ENCODE data around the gene IL32.

Gene IL32

DNA sequence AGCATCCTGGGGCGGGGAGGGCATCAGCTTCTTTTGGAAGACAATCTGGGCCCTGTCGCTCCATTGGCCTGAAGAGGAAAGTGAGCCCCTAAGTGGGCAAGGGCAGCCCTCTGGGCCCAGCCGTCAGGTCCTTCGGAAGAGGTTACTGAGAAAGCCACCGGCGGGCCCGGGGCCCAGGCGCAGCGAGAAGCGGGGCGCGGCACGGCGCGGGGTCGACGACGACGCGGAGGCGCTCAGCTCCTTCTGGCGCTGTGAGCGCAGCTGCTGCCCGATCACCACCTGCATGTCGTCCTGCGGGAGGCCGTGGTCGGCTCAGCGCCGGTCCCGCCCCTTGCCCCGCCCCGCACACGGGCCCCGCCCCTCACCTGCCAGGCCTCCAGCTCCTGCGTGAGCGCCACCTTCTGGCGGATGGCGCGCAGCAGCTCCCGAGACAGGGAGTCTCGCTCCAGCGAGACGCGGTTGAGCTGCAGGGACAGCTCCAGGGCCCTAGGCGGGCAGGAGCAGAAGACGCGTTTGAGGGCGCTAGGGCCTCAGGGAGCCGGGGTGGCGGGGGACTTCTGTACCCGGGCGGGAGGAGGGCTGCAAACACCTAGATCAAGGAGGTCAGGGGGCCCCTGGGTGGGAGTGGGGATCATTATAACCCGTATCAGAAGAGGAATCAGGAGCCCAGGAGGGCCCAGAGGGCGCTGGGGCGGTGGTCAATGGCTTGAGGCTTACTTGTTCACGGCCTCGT is 37.3 kb upstream of the IL32 start:
- peak; percentile 68 to 91 (median 83) for DNase-seq (ENCODE audit: low read depth in 2 of 3, low spot score in 2 of 3)

DNA sequence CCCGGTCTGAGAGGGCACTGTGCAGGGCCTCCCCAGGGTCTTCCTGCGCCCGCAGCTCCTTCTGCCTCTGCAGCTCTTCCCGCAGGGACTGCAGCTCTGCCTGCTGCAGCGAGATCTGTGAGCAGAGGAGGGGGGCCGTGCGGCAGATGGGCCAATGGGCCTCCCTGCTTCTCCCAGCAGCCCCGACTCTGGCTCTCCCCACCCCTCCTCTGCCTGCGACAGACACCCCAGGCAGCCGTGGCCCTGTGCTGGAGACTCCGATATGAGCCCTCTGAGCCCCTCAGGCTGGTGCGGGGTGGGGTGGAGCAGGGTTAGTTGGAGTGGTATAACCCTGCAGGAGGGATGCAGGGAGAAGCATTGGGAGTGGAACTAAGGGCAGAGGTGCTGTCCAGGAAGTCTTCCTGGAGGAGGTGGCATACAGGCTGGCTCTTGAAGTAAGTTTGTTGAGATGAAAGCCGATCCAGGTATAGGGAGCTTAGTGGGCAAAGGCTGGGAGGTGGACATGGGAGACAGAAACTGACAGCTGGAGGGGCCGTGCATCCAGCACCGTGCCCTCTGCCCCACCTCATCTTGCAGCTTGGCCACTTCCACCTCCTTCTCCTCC is 36.6 kb upstream of the IL32 start:
- no peak for DNase-seq (ENCODE audit: low read depth in 2 of 3, low spot score in 2 of 3)

DNA sequence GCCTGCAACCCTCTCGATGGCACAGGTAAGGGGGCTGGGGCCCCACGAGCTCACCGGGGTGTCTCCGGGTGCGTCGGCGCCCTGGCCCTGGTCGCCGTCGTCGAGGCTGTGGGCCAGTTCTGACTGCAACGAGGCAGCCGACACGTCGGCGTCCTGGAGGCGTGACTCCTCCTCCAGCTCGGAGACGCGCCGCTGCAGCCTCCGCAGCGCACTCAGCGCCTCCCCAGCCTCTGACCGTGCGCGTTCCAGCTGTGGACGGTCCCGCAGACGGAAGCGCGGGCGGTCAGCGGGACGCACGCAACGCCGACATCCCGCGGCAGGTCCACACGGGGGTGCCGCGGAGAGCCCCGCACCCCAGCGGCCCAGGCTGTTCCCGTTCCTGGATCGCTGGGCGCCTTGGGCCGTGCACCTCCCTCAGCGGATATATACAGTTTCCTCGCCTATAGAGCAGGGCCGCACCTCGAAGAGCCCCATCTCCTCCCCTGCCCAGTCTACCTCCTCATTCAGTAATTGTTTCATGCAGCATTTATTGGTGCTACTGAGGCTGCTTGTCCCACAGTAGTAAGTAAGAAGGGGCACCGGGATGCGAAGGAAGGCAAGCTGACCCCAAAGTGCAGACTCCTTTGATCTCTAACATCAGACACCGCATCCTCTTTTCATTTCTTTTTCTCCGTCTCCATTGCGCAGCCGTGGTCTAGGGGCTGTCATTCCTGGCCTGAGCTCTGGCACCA is 35.8 kb upstream of the IL32 start:
- no peak for DNase-seq (ENCODE audit: low read depth in 2 of 3, low spot score in 2 of 3)

DNA sequence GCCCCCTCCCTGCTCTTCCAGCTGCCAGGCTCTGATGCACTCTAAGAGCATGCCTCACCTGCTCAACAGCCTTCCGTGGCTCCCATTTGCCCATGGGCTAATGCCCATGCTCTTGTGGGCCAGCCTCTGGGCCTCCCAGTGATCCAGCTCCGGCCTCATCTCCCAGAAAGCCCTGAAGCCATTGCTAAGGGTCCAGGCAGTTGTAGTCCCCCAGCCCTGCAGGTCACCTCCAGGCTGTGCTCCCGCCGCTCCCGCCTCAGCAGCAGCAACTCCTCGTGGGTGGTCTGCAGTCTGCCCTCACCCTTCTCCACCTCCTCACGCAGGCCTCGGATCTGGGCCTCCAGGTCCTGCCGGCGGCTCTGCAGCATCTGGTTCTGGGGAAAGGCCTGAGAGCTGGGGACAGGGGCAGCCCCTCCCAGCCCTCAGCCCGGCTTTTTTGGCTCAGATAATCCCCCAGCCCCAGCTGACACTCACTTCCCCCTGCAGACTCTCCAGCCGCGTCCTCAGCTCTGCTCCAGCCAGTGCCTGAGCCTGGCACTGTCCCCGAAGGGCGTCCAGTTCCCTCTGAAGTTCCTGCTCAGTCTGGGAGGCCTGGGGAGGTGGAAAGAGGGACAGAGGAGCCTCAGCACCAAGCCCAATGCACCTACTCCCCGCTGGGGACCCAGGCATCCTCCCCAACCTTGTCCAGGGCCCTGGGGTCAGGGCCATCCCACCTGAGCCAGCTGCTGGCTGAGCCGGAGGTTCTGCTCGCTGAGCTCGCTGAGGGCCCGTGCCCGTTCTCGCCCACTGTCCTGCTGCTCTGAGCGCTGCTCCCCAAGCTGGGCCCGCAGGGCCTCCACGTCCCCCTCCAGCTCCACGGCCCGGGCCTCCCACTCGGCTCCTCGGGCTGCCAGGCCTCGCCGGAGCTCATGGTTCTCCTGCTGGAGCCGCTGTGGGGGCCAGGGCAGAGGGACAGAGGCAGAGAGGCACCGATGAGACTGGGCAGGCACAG is 34.9 kb upstream of the IL32 start:
- DNase-seq (ENCODE audit: low read depth in 2 of 3, low spot score in 2 of 3), result no peak

DNA sequence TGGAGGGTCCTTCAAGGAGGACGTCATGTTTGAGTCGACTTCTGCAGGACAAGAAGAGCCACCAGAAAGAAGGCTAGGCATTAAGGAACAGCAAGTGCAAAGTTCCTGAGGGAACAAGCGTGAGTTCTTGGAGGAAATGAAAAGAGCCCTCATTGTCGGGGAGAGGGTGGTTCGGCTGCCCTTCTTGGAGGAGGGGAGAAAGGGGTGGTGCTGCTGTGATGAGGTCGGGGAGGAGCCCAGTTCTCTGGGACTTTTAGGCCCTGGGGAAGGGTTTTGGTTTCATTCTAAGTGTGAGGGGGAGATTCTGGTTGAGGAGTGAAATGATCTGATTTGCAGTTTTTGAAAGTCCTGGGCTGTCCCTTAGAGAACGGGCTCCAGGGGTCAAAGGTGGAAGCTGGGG is 32.8 kb upstream of the IL32 start:
- DNase-seq (ENCODE audit: low read depth in 2 of 3, low spot score in 2 of 3), result no peak

DNA sequence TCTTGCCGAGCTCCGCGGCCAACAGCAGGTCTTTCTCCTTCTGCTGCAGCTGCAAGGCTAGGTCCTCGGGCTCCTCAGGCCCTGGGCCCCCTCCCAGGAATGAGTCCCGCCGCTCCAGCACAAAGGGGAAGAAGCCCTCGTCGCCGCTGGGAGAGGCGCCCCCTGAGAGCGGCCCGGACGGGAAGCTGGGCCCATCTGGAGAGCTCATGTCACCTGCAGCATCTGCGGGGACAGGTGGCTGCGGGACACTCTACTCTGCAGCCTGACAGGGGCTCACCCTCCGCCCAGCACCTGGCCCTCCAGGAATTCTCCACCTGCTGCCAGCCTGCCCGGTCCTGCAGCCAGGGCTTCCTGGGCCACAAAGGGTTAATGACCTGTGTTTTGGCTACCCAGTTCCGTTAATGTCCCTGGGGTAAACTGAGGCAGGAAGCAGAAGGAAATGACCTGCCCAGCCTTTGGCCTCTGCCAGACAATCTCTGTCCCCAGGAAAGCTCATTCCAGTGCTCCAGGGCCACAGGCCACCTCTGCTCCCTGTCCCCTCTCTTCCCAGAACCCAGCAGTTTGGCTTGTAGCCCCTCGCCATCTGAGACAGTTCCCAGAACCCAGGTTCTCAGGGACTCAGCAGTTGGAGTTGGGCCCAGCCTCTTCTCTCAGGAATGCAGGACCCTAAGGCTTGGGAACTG is 30.0 kb upstream of the IL32 start:
- DNase-seq (ENCODE audit: low read depth in 2 of 3, low spot score in 2 of 3), result no peak

DNA sequence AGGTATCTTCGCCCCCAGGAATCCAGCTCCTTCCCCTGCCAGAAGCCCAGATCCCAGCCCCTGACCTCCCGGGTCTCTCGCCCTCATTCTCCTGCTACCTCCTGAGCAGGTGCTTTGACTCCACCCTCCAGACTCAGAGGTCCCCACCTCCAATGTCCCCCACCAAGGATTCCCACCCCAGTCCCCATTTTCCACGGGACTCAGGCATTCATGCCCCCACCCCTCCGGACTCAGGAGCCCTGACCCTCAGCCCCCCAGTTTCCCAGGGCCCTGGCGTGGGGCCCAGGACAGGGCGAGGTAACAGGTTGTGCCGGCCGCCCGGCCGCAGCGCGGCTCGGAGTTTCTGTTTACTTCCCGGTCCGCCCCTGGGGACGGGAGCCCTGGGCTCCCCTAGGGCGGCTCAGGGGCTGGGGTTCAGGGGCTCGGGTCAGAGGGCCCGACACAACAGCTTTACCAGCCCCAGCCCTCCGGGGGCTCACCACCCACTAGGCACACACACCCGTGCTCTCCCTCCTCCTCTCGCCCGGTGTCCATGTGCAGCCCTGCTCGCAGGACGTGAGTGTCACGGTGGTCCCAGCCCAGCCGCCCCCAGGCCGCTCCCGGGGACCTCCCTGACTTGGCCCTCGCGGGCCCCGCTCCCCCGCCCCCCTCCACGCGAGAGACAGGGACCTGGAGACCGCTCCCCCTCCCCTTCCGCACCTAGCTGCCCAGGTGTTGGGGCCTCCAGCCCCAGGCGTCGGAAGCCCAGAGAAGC is 29.3 kb upstream of the IL32 start:
- DNase-seq (ENCODE audit: low read depth in 2 of 3, low spot score in 2 of 3), result no peak

DNA sequence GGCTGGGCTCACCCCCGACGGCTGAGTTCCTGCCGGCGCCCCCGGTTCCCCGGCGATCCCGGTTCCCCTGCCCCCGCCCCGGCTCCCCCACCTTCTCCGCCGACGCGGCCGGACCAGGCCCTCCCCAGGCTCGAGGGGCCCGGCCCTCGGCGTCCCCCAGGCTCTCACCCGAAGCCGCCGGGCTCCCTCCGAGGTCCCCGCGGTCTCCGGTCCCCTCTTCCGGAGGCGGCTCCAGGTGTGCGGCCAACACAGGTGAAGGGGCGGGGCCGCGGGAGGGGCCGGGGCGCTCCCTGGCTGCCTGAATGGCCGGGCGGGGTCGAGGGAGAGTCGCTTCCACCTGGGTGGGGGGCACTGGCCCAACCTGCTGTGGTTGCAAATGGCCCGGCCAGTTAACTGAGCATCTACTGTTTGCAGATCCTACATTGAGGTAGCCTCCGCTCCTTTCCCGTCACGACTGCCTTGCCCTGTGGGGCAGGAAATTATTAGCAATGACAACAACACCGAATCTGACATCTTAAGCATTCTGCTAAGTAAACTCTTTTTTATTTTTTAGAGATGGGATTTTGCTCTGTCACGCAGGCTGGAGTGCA is 28.6 kb upstream of the IL32 start, which contains the start of gene BICDL2:
TSS of gene BICDL2 (minus strand) at position 219 of the 590 bp plus-strand sequence. CDS start 1,448 bp downstream, outside the sequence.
- DNase-seq (ENCODE audit: low read depth in 2 of 3, low spot score in 2 of 3), result no peak

DNA sequence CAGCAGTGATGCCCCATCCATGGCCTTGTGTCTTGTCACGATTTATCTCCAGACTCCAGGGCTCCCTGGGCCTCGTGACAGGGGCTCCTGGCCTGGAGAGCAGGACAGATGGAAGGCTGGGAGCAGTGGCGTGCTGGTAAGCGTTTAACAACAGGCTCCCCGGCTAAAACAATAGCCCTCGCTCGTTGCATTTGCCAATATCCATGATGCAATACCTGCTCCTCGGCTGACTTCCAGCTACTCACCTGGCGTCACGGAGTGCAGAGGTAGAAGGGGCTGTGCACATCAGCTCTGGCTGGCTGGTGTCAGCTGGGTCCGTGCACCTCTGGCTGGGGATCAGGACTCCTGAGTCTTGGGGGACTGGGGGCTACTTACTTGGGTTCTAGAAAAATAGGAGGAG is 27.2 kb upstream of the IL32 start:
- no peak for DNase-seq (ENCODE audit: low read depth in 2 of 3, low spot score in 2 of 3)

DNA sequence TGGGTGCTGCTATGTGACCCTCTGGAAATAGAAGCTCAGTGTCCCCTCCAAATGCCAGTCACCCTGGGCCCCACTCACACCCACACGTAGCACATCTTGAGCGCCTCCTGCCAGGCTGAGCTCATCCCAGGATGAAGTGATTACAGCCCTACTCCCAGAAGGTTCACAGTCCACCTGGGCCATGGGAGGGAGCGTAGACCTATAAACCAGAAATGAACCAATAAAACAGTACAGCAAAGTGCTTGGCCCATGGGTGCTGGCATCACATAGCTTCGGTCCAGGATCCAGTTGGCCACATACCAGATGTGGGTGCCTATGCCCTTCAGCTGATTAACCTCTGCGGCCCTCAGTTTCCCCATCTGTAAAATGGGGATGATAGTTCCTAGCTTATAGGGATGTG is 26.5 kb upstream of the IL32 start:
- DNase-seq (ENCODE audit: low read depth in 2 of 3, low spot score in 2 of 3), result no peak

DNA sequence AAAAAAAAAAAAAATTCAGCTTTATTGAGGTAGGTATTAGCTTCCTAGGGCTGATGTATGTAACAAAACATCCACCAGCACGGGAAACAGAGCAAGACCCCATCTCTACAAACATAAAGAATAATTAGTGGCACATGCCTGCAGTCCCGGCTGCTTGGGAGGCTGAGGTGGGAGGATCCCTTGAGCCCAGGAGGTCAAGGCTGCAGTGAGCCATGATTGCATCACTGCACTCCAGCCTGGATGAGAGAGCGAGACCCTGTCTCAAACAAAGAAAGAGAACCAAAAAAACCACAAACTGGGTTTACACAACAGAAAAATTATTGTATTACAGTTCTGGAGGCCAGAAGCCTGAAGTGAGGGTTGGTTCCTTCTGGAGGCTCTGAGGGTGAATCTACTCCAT is 23.1 kb upstream of the IL32 start:
- DNase-seq (ENCODE audit: low read depth in 2 of 3, low spot score in 2 of 3), result no peak

DNA sequence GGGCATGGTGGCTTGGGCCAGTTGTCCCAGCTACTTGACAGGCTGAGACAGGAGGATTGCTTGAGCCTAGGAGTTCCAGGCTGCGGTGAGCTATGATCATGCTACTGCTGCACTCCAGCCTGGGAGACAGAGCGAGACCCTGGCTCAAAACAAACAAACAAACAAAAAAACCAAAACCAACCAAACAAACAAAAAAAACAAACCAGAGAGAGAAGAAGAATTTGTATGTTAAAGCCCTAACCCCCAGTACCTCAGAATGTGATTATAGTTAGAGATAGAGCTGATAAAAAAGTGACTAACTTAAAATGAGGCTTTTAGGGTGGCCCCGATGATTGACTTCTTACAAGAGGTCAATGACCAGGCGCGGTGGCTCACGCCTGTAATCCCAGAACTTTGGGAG is 20.7 kb upstream of the IL32 start:
- no peak for DNase-seq (ENCODE audit: low read depth in 2 of 3, low spot score in 2 of 3)

DNA sequence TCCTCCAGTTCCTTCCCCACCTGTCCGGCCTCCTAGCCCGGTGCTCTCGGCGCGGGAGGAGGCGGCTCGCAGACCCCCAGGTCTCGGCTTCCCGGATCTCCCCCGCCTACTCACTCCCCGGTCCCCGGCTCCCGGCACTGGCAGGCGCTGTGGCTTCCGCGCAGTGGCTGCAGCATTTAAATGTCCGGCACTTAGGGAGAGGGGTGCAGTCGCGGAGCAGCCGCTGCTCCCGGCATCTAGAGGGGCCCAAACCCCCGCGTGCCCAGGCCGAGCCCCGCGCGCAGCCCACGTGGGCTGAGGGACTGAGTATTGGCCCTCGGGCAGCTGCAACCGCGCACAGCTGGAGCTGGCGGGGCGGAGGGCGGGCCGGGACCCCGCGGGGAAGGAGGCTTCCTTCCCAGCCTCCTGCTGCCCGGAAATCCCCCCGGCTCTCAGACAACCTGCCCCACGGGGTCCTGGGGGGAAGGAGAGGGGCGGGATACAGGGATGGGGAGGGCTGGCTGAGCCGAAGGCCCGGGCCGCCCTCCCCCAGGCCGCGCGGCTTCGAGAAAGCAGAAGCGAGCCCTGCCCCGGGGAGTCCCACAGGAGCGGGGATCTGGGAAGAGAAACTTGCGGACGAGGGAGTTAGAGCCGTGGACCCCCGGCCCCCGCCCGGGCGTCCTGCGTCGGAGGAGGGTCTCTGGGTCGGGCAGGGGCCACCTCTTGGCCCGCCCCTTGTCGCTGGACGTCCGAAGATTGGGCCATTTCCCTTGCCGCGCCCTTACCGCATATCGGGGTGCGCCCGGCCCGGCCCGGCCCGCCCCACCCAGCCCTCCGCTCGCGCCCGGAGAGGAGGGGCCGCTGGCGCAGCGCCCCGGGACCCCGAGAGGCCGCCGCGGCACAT is 19.4 kb upstream of the IL32 start, which contains the start of gene MMP25:
TSS of gene MMP25 (plus strand) at position 804 of the 883 bp plus-strand sequence. CDS start 357 bp downstream, outside the sequence.
- DNase-seq (ENCODE audit: low read depth in 2 of 3, low spot score in 2 of 3), result no peak

DNA sequence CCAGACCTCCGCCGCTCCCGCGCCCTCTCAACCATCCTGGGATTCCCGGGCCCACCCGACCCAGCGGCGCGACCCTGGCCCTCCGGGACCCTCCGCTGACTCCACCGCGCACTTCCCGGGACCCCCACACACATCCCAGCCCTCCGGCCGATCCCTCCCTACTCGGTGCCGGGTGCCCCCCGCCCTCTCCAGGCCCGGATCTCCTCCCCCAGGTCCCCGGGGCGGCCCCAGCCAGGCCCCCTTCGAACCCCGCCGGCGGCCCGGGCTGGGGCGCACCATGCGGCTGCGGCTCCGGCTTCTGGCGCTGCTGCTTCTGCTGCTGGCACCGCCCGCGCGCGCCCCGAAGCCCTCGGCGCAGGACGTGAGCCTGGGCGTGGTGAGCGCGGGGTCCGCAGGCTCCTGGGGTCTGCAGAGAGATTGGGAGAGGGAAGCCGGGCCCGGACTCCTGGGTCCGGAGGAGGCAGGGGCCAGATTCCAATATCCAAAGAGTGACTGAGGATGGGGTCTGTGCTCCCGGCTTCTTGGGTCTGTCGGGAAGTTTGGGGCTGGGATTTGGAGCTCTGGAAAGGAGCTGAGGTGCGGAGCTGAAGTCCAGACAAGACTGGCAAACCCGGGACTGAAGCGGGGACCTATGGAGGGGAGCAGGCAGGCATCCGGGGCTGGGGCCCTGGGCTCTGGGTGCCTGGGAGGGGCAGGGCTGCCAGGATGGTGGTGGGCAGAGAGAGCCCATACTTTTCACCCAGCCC is 18.6 kb upstream of the IL32 start:
- no peak for DNase-seq (ENCODE audit: low read depth in 2 of 3, low spot score in 2 of 3)

DNA sequence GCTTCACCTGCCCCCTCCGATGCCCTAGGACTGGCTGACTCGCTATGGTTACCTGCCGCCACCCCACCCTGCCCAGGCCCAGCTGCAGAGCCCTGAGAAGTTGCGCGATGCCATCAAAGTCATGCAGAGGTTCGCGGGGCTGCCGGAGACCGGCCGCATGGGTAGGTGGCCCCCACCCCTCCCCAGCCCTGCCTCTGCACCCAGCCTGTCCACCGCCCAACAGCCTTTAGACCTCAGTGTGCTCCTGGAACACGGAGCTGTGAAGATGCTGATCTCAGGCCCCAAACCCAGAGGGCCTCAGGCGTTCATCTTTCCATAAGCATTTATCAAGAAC is 18.1 kb upstream of the IL32 start:
- DNase-seq (ENCODE audit: low read depth in 2 of 3, low spot score in 2 of 3), result no peak

DNA sequence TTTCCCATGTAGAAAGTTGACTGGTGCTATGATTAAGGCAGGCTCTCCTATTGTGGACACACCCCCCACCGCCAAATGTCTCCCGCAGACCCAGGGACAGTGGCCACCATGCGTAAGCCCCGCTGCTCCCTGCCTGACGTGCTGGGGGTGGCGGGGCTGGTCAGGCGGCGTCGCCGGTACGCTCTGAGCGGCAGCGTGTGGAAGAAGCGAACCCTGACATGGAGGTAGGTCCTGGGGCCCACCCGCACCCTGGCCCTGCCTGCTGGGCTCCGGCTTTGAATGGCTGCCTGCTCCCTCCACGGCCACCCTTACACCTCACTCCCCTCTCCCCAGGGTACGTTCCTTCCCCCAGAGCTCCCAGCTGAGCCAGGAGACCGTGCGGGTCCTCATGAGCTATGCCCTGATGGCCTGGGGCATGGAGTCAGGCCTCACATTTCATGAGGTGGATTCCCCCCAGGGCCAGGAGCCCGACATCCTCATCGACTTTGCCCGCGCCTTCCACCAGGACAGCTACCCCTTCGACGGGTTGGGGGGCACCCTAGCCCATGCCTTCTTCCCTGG is 15.4 kb upstream of the IL32 start:
- DNase-seq (ENCODE audit: low read depth in 2 of 3, low spot score in 2 of 3), result no peak

DNA sequence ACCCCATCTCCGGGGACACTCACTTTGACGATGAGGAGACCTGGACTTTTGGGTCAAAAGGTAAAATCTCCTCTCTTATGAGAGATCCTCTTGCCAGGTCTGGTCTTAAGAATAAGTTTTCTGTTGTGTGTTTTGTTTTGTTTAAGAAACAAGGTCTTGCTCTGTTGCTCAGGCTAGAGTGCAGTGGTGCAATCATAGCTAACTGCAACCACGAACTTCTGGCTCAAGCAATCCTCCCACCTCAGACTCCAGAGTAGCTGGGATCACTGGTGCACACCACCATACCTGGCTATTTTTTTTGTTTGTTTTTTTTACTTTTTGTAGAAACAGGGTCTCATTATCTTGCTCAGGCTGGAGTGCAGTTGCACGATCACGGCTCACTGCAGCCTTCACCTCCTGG is 15.0 kb upstream of the IL32 start:
- DNase-seq (ENCODE audit: low read depth in 2 of 3, low spot score in 2 of 3), result no peak

Data from activated CD8-positive, alpha-beta memory T cell treated with anti-CD3 and anti-CD28 coated beads for 48 hours (primary cell).